HepG2 (cell line): Measurements from ENCODE around the gene TGM2. TPM values are rescaled to one million over a fixed set of nuclear protein-coding genes. Genes with fewer than 3 reads are reported as not detected.

ENCODE experiments used
- ATAC-seq: fragments of 200-7000 bp; cut with Tn5 transposase; 3 replicates; pipeline ENCODE4 v1.9.1; 2020; ENCODE audit warnings: mild to moderate bottlenecking, moderate library complexity
- BruUV-seq: library from RNA; stranded (reverse); fragments of 400-500 nt; replicated peaks from 2 replicates; lab custom pipeline; 2021; lab: Mats Ljungman, UMichigan
- CTCF ChIA-PET: fragments of 300-600 bp; formaldehyde crosslinking; extraction: SDS; loops from one replicate; lab custom pipeline; 2021; ENCODE audit warnings: low total read pairs, inconsistent platforms, low intra/inter-chr PET ratio; lab: Yijun Ruan, JAX
- POLR2A ChIA-PET: fragments of 350-600 bp; sonication (Branson Sonifier 250); formaldehyde crosslinking; loops from one replicate; lab custom pipeline; 2020; ENCODE audit warnings: antibody characterized with exemption, inconsistent platforms; lab: Yijun Ruan, JAX
- DNase-seq: peaks from one replicate; pipeline ENCODE4 v3.0.0-alpha.2; 2015; ENCODE audit warnings: low spot score
- FAIRE-seq: peaks from 3 replicates; lab custom pipeline; 2011; peaks lifted over from hg19 to GRCh38; lab: Jason Lieb, UNC
- H2AFZ ChIP-seq: one replicate; pipeline ENCODE4 v1.6.1; 2011; ENCODE audit warnings: low read length, inconsistent platforms
- H3K27ac ChIP-seq: fragments of 300-600 bp; 3 replicates; pipeline ENCODE4 v1.8.0; 2011; ENCODE audit warnings: mixed run types, mild to moderate bottlenecking, mixed read lengths, low read length, inconsistent platforms; ENCODE audit not compliant: insufficient read depth; ENCODE audit errors: extremely low read length
- H3K27me3 ChIP-seq, 2 experiments: fragments of 200-600 bp in 1 of 2; 2 replicates in 1 of 2; 3 replicates in 1 of 2; pipeline versions ENCODE4 v1.6.0 to v1.8.0; 2011; ENCODE audit warnings: low read length in 2 of 2, mild to moderate bottlenecking in 2 of 2, moderate library complexity in 2 of 2, inconsistent platforms in 1 of 2; ENCODE audit not compliant: insufficient read depth in 2 of 2, control insufficient read depth in 1 of 2
- H3K36me3 ChIP-seq, 2 experiments: fragments of 200-600 bp in 1 of 2; replicated peaks in 1 of 2; 2 replicates in 1 of 2; 3 replicates in 1 of 2; pipeline versions ENCODE4 v1.5.1 to v1.8.0; 2011; ENCODE audit warnings: low read length in 2 of 2, inconsistent platforms in 1 of 2; ENCODE audit not compliant: insufficient read depth in 2 of 2, control insufficient read depth in 1 of 2
- H3K4me1 ChIP-seq: 2 replicates; pipeline ENCODE4 v1.5.1; 2012; ENCODE audit warnings: low read length, inconsistent platforms; ENCODE audit not compliant: insufficient read depth
- H3K4me2 ChIP-seq: 2 replicates; pipeline ENCODE4 v1.6.0; 2011; ENCODE audit warnings: low read depth, low read length, inconsistent platforms
- H3K4me3 ChIP-seq, 3 experiments: fragments of 200-600 bp in 1 of 3; sonication (generic), shearing (Covaris generic) in 1 of 3; replicated peaks in 1 of 3; 2 replicates each; pipeline ENCODE4 v1.5.1; 2011 to 2016; ENCODE audit warnings: low read length in 3 of 3, inconsistent platforms in 2 of 3, low read depth in 2 of 3, mild to moderate bottlenecking in 2 of 3, control low read depth in 1 of 3, mixed read lengths in 1 of 3; ENCODE audit not compliant: insufficient read depth in 1 of 3
- H3K79me2 ChIP-seq: one replicate; pipeline ENCODE4 v1.6.1; 2011; ENCODE audit warnings: low read length, inconsistent platforms; ENCODE audit not compliant: insufficient read depth
- H3K9ac ChIP-seq: 2 replicates; pipeline ENCODE4 v1.6.0; 2011; ENCODE audit warnings: mild to moderate bottlenecking, low read depth, low read length, inconsistent platforms; ENCODE audit not compliant: insufficient read depth
- H3K9me3 ChIP-seq: 2 replicates; pipeline ENCODE4 v1.5.1; 2012; ENCODE audit warnings: mild to moderate bottlenecking, low read length
- H4K20me1 ChIP-seq: 2 replicates; pipeline ENCODE4 v1.6.0; 2011; ENCODE audit warnings: inconsistent platforms, mild to moderate bottlenecking, low read length, moderate library complexity; ENCODE audit not compliant: insufficient read depth
- AKAP8 ChIP-seq: sonication (generic); formaldehyde crosslinking; IDR thresholded peaks from 2 replicates; pipeline ENCODE4 v1.5.1; 2020; ENCODE audit warnings: mild to moderate bottlenecking, missing genetic modification reagents
- FOXP1 ChIP-seq, 2 experiments: fragments of 450-650 bp in 1 of 2; IDR thresholded peaks; 2 replicates each; pipeline ENCODE4 v1.6.1; 2017 to 2018; ENCODE audit warnings: antibody characterized with exemption in 1 of 2
- HOXA9 ChIP-seq: sonication (generic); formaldehyde crosslinking; IDR thresholded peaks from 2 replicates; pipeline ENCODE4 v1.8.1; 2022; ENCODE audit warnings: missing genetic modification reagents, mild to moderate bottlenecking, moderate library complexity, borderline replicate concordance
- MBD4 ChIP-seq: IDR thresholded peaks from 2 replicates; pipeline ENCODE4 v1.6.1; 2012; ENCODE audit warnings: low read length, inconsistent platforms, borderline replicate concordance
- MZF1 ChIP-seq: sonication (generic); formaldehyde crosslinking; IDR thresholded peaks from 2 replicates; pipeline ENCODE4 v1.8.1; 2023; ENCODE audit warnings: mild to moderate bottlenecking, missing genetic modification reagents, borderline replicate concordance
- NBN ChIP-seq: fragments of 450-650 bp; conservative IDR thresholded peaks from 2 replicates; pipeline ENCODE4 v1.6.1; 2017
- PCBP2 ChIP-seq: fragments of 200-400 bp; formaldehyde crosslinking; optimal IDR thresholded peaks from 2 replicates; pipeline ENCODE3; 2018; ENCODE audit warnings: low read length, low read depth; ENCODE audit not compliant: poor library complexity, severe bottlenecking
- ZNF768 ChIP-seq: sonication (generic); formaldehyde crosslinking; IDR thresholded peaks from 2 replicates; pipeline ENCODE4 v1.4.0; 2020; ENCODE audit warnings: missing genetic modification reagents
- ZNF891 ChIP-seq: sonication (generic); formaldehyde crosslinking; IDR thresholded peaks from 2 replicates; pipeline ENCODE4 v1.5.0; 2020; ENCODE audit warnings: mild to moderate bottlenecking, missing genetic modification reagents
- WGBS: methylation state at CpG from one replicate; pipeline ENCODE4 v1.1.6; 2017; ENCODE audit warnings: low lambda C conversion rate; 5-methylcytosine and 5-hydroxymethylcytosine counted together
- in situ Hi-C: cut with HindIII; loops from 2 replicates; pipeline ENCODE4 v1.10.0; 2017; ENCODE audit warnings: low pct_unique_long_range_greater_than_20kb; ENCODE audit not compliant: extremely low pct_ligation_motif_present
- intact Hi-C: fragments of 100-400 bp; cut with micrococcal nuclease; formaldehyde crosslinking; loops from one replicate; pipeline ENCODE4 v1.10.0; 2022; ENCODE audit not compliant: unreplicated experiment
- polyA plus RNA-seq, 8 experiments: library from polyadenylated mRNA; depleted of rRNA in 3 of 8; stranded (reverse) in 7 of 8; unstranded in 1 of 8; fragments of >200 nt; fragmentation: Illumina TruSeq in 4 of 8; extraction: Trizol in 4 of 8; gene quantifications; 2 replicates each; pipeline versions ENCODE4 v1.2.1 to v1.2.3, GENCODE V29; 2011 to 2016; ENCODE audit warnings: low read depth in 4 of 8, missing spikeins in 1 of 8, mixed read lengths in 1 of 8; ENCODE audit not compliant: insufficient read depth in 1 of 8
- total RNA-seq, 5 experiments: library from RNA; depleted of rRNA; stranded (reverse); fragments of >200 nt; fragmentation: Illumina TruSeq; extraction: Trizol; gene quantifications; 2 replicates each; pipeline ENCODE4 v1.2.3, GENCODE V29; 2016; ENCODE audit warnings: low read depth in 1 of 5
- TF ChIP-seq, protein P1 (sequence below): sonication (generic); formaldehyde crosslinking; conservative IDR thresholded peaks from 2 replicates; pipeline ENCODE4 v1.8.0; 2022; ENCODE audit warnings: missing genetic modification reagents
- TF ChIP-seq, protein P2 (sequence below): sonication (generic); formaldehyde crosslinking; IDR thresholded peaks from 2 replicates; pipeline ENCODE4 v1.9.0; 2021; ENCODE audit warnings: missing genetic modification reagents, mild to moderate bottlenecking, borderline replicate concordance
- TF ChIP-seq, protein P3 (sequence below): sonication (generic); formaldehyde crosslinking; IDR thresholded peaks from 2 replicates; pipeline ENCODE4 v1.9.0; 2021; ENCODE audit warnings: mild to moderate bottlenecking, missing genetic modification reagents
- TF ChIP-seq, protein P4 (sequence below): sonication (generic); formaldehyde crosslinking; IDR thresholded peaks from 2 replicates; pipeline ENCODE4 v1.4.0; 2020; ENCODE audit warnings: missing genetic modification reagents, borderline replicate concordance

TGM2 gene
- total and polyA plus RNA-seq, 2 of the 13 experiments (the other 11 are each of a cell fraction or from before 2014, with no cell fraction given), result 4.2 to 46.4 TPM

DNA sequence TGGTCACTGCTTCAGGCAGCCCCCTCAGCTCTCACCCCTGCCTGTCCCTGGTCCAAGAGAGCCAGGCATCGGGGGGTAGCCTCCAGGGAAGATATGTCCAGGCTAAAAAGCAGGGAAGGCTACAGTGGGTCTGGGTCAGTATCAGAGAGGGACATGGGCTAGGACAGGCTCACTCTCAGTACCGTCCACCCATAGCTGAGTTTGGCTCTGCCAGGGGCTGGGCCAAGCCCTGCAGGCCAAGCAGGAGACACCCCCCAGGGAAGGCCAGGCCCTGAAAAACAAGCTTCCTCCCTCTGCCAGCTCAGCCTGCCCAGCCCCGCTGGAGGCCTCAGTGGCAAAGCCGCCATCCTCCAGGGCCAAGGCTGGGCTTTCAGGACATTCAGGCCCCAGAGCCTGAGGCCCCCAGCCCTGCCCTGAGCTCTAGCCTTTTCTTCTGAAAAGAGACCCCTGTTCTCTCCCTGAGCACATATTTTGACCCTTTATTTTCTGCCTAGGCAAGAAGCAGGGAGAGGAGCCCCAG, 28.6 kb upstream of the TGM2 start:
- TF ChIP-seq FOXP1 (IDR thresholded peaks at IDR 0.05) (no peak), FOXP1 (CRISPR knock-in tag; IDR thresholded peaks at IDR 0.05) (no peak), MBD4 (no peak), AKAP8 (CRISPR knock-in tag) (no peak), ZNF891 (CRISPR knock-in tag) (0 out of 2 replicates have a peak, but pooled peaks have one; percentile 22), MZF1 (CRISPR knock-in tag) (no peak), NBN (no peak), PCBP2 (no peak), HOXA9 (CRISPR knock-in tag) (no peak), ZNF768 (peak; percentile 14; the same call in 1 of the 2 replicates)
- TF ChIP-seq, protein P1, sequence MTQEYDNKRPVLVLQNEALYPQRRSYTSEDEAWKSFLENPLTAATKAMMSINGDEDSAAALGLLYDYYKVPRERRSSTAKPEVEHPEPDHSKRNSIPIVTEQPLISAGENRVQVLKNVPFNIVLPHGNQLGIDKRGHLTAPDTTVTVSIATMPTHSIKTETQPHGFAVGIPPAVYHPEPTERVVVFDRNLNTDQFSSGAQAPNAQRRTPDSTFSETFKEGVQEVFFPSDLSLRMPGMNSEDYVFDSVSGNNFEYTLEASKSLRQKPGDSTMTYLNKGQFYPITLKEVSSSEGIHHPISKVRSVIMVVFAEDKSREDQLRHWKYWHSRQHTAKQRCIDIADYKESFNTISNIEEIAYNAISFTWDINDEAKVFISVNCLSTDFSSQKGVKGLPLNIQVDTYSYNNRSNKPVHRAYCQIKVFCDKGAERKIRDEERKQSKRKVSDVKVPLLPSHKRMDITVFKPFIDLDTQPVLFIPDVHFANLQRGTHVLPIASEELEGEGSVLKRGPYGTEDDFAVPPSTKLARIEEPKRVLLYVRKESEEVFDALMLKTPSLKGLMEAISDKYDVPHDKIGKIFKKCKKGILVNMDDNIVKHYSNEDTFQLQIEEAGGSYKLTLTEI (CRISPR knock-in tag), result no peak
- TF ChIP-seq, protein P2, sequence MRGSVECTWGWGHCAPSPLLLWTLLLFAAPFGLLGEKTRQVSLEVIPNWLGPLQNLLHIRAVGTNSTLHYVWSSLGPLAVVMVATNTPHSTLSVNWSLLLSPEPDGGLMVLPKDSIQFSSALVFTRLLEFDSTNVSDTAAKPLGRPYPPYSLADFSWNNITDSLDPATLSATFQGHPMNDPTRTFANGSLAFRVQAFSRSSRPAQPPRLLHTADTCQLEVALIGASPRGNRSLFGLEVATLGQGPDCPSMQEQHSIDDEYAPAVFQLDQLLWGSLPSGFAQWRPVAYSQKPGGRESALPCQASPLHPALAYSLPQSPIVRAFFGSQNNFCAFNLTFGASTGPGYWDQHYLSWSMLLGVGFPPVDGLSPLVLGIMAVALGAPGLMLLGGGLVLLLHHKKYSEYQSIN (CRISPR knock-in tag), result no peak
- TF ChIP-seq, protein P3, sequence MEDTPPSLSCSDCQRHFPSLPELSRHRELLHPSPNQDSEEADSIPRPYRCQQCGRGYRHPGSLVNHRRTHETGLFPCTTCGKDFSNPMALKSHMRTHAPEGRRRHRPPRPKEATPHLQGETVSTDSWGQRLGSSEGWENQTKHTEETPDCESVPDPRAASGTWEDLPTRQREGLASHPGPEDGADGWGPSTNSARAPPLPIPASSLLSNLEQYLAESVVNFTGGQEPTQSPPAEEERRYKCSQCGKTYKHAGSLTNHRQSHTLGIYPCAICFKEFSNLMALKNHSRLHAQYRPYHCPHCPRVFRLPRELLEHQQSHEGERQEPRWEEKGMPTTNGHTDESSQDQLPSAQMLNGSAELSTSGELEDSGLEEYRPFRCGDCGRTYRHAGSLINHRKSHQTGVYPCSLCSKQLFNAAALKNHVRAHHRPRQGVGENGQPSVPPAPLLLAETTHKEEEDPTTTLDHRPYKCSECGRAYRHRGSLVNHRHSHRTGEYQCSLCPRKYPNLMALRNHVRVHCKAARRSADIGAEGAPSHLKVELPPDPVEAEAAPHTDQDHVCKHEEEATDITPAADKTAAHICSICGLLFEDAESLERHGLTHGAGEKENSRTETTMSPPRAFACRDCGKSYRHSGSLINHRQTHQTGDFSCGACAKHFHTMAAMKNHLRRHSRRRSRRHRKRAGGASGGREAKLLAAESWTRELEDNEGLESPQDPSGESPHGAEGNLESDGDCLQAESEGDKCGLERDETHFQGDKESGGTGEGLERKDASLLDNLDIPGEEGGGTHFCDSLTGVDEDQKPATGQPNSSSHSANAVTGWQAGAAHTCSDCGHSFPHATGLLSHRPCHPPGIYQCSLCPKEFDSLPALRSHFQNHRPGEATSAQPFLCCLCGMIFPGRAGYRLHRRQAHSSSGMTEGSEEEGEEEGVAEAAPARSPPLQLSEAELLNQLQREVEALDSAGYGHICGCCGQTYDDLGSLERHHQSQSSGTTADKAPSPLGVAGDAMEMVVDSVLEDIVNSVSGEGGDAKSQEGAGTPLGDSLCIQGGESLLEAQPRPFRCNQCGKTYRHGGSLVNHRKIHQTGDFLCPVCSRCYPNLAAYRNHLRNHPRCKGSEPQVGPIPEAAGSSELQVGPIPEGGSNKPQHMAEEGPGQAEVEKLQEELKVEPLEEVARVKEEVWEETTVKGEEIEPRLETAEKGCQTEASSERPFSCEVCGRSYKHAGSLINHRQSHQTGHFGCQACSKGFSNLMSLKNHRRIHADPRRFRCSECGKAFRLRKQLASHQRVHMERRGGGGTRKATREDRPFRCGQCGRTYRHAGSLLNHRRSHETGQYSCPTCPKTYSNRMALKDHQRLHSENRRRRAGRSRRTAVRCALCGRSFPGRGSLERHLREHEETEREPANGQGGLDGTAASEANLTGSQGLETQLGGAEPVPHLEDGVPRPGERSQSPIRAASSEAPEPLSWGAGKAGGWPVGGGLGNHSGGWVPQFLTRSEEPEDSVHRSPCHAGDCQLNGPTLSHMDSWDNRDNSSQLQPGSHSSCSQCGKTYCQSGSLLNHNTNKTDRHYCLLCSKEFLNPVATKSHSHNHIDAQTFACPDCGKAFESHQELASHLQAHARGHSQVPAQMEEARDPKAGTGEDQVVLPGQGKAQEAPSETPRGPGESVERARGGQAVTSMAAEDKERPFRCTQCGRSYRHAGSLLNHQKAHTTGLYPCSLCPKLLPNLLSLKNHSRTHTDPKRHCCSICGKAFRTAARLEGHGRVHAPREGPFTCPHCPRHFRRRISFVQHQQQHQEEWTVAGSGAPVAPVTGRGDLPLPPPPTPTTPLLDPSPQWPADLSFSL, result no peak
- TF ChIP-seq, protein P4, sequence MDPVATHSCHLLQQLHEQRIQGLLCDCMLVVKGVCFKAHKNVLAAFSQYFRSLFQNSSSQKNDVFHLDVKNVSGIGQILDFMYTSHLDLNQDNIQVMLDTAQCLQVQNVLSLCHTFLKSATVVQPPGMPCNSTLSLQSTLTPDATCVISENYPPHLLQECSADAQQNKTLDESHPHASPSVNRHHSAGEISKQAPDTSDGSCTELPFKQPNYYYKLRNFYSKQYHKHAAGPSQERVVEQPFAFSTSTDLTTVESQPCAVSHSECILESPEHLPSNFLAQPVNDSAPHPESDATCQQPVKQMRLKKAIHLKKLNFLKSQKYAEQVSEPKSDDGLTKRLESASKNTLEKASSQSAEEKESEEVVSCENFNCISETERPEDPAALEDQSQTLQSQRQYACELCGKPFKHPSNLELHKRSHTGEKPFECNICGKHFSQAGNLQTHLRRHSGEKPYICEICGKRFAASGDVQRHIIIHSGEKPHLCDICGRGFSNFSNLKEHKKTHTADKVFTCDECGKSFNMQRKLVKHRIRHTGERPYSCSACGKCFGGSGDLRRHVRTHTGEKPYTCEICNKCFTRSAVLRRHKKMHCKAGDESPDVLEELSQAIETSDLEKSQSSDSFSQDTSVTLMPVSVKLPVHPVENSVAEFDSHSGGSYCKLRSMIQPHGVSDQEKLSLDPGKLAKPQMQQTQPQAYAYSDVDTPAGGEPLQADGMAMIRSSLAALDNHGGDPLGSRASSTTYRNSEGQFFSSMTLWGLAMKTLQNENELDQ, result no peak
- Histone ChIP-seq H3K9me3 (no peaks in the 10 kb centered on the region), H3K79me2 (no peaks in the 10 kb centered on the region), H3K27ac (no peak overlapping the region), H2AFZ (no peak overlapping the region), H3K9ac (no peak overlapping the region), H3K4me1 (peaks cover 11% of the 10 kb centered on the region), H3K36me3 (no peaks in the 10 kb centered on the region), H4K20me1 (no peaks in the 10 kb centered on the region), H3K27me3 (peaks cover 9 to 27% of the 10 kb centered on the region in 2 experiments; a peak in 4 of 5 replicates), H3K4me3 (no peak overlapping the region), H3K4me2 (no peak overlapping the region)
- intact Hi-C loops, result no loop called here
- WGBS, result 76% methylated on average over 4 of the region's 4 CpGs
- no peak for DNase-seq
- in situ Hi-C loops, result no loop called here
- no peak for ATAC-seq
- ChIA-PET CTCF (no interaction called here), POLR2A (no interaction called here)
- FAIRE-seq, result no peak
- BruUV-seq, result no TSS peak
